Naive thymus-derived CD8-positive, alpha-beta T cell (primary cell): Measurements from ENCODE around the gene OAS2. TPM values are rescaled to one million over a fixed set of nuclear protein-coding genes. Genes with fewer than 3 reads are reported as not detected.
A peak's percentile ranks its signal among the peaks of the same experiment; 100 is the strongest.

ENCODE experiments used
- ATAC-seq, 2 donors: fragments of 150-1000 bp; cut with Tn5 transposase in 1 of 2; sonication (Bioruptor Pico), chemical (Tn5 transposase) in 1 of 2; 1 replicate in 1 of 2; 2 replicates in 1 of 2; pipeline ENCODE4 v1.10.0; 2021; ENCODE audit warnings: mild to moderate bottlenecking in 2 of 2, moderate library complexity in 2 of 2
- POLR2A ChIA-PET: fragments of 350-600 bp; sonication (Branson Sonifier 250); formaldehyde crosslinking; loops from one replicate; lab custom pipeline; 2021; ENCODE audit warnings: antibody characterized with exemption; lab: Charles Lee
- DNase-seq, 10 donors: peaks; one replicate each; pipeline versions ENCODE4 v3.0.0 to v3.0.0-alpha.2; 2020 to 2022
- H3K27ac Mint-ChIP-seq, 10 donors: one replicate each; pipeline ENCODE4 v1.8.0; 2020 to 2022; ENCODE audit warnings: mild to moderate bottlenecking in 10 of 10, mixed read lengths in 10 of 10, moderate library complexity in 4 of 10, inconsistent platforms in 1 of 10
- H3K27me3 Mint-ChIP-seq, 5 donors: one replicate each; pipeline ENCODE4 v1.8.0; 2021 to 2022; ENCODE audit warnings: mixed read lengths in 5 of 5
- H3K36me3 Mint-ChIP-seq, 3 donors: one replicate each; pipeline ENCODE4 v1.8.0; 2020 to 2022; ENCODE audit warnings: mixed read lengths in 3 of 3, mild to moderate bottlenecking in 2 of 3, inconsistent platforms in 1 of 3
- H3K4me1 Mint-ChIP-seq, 4 donors: one replicate each; pipeline ENCODE4 v1.8.0; 2021 to 2022; ENCODE audit warnings: mixed read lengths in 4 of 4
- H3K4me3 Mint-ChIP-seq, 10 donors: one replicate each; pipeline ENCODE4 v1.8.0; 2020 to 2022; ENCODE audit warnings: mild to moderate bottlenecking in 10 of 10, mixed read lengths in 10 of 10, moderate library complexity in 6 of 10, inconsistent platforms in 1 of 10
- H3K9me3 Mint-ChIP-seq, 9 donors: one replicate each; pipeline ENCODE4 v1.8.0; 2020 to 2022; ENCODE audit warnings: mixed read lengths in 9 of 9, mild to moderate bottlenecking in 3 of 9, inconsistent platforms in 1 of 9, moderate library complexity in 1 of 9
- polyA plus RNA-seq, 3 donors: library from polyadenylated mRNA; unstranded; fragments of 300-500 nt; fragmentation: Illumina TruSeq; gene quantifications; one replicate each; pipeline ENCODE4 v1.2.3, GENCODE V29; 2021
- total RNA-seq, 8 experiments: library from RNA in 2 of 8; stranded (reverse) in 2 of 8; gene quantifications; one replicate each; pipeline ENCODE4 v1.2.3 and lab custom pipeline; 2021 to 2026

OAS2 gene
- total and polyA plus RNA-seq, 5 experiments from 2014 or later = 25.6 to 47.9 (median 40.9) TPM

DNA sequence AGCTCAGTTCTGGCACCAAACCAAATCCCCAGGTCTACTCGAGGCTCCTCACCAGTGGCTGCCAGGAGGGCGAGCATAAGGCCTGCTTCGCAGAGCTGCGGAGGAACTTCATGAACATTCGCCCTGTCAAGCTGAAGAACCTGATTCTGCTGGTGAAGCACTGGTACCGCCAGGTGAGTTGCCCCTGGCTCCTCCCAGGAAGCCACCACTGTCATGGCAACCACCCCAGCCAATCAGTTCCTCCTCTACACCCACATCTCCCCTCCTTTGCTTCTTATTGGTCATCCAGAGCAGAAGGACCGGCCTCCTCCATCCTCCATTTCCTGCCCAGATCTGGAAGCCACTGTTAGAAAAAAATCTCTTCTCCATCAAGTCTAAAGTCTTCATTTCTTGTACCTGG is 17.2 kb upstream of the OAS2 start:
- Mint-ChIP-seq H3K27me3 (no peaks in the 10 kb centered on the region), H3K27ac (peak overlapping the region in 2 of 10 donors; percentile 8 to 84), H3K4me1 (peaks cover 7 to 17% (median 9%) of the 10 kb centered on the region in 4 donors), H3K9me3 (peaks cover 0 to 20% (median 5%) of the 10 kb centered on the region in 9 donors), H3K36me3 (peaks cover 31 to 90% (median 85%) of the 10 kb centered on the region in 3 donors), H3K4me3 (no peak overlapping the region)
- no peak for DNase-seq
- ATAC-seq = no peak
- POLR2A ChIA-PET = interaction anchor here (1.1 to 3.0 kb wide), 2 partner anchors 9 to 17 kb away, joined by 4 to 13 read pairs; partner anchors contain the start of gene OAS2

DNA sequence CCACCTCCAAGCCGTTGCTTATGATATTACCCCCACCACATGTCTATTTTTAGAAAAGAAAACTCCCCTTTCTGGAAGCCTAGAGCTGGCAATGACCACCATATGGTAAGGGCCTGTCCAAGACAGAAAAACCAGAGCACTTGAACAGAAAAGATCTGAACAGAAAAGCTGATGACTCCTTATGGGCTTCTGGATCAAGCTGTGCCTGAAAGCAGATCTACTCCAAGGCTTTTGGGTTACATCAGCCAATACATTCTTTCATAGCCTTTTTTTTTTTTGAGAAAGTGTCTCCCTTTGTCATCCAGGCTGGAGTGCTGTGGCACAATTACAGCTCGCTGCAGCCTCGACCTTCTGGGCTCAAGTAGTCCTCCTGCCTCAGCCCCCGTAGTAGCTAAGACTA is 16.8 kb upstream of the OAS2 start:
- Mint-ChIP-seq H3K4me1 (peaks cover 3 to 15% (median 5%) of the 10 kb centered on the region in 4 donors), H3K36me3 (peaks cover 31 to 90% (median 85%) of the 10 kb centered on the region in 3 donors), H3K9me3 (peaks cover 0 to 20% (median 5%) of the 10 kb centered on the region in 9 donors), H3K4me3 (no peak overlapping the region), H3K27me3 (no peaks in the 10 kb centered on the region), H3K27ac (peak overlapping the region in 1 of 10 donors; percentile 49)
- DNase-seq = no peak
- POLR2A ChIA-PET = interaction anchor here (0.7 to 3.0 kb wide), 2 partner anchors 15 to 17 kb away, joined by 4 to 13 read pairs; partner anchors contain the start of gene OAS2
- no peak for ATAC-seq

DNA sequence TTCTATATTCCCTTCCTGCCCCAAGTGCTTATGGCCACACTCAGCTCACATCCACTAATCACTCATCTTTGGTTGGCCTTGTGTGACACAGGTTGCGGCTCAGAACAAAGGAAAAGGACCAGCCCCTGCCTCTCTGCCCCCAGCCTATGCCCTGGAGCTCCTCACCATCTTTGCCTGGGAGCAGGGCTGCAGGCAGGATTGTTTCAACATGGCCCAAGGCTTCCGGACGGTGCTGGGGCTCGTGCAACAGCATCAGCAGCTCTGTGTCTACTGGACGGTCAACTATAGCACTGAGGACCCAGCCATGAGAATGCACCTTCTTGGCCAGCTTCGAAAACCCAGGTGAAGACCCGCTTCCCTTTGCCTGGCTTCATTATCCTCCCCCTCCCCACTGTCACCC is 15.8 kb upstream of the OAS2 start:
- peaks cover 26 to 89% (median 83%) of the 10 kb centered on the region in 3 donors for H3K36me3 Mint-ChIP-seq
- DNase-seq (no peak), ATAC-seq (no peak)
- no peak overlapping the region for H3K4me3 Mint-ChIP-seq
- H3K27me3 Mint-ChIP-seq = no peaks in the 10 kb centered on the region
- H3K9me3 Mint-ChIP-seq = peaks cover 0 to 14% (median 4%) of the 10 kb centered on the region in 9 donors
- POLR2A ChIA-PET = interaction anchor here (3.0 kb wide), 1 partner anchor 16 kb away, joined by 13 read pairs; the partner anchor contains the start of gene OAS2
- no peak overlapping the region for H3K27ac Mint-ChIP-seq
- H3K4me1 Mint-ChIP-seq = peaks cover 3 to 15% (median 5%) of the 10 kb centered on the region in 4 donors

GRCh38 chr12:112963227-112963861 is 15.0 kb upstream of the OAS2 start:
- DNase-seq = no peak
- no peak overlapping the region for H3K27ac Mint-ChIP-seq
- no peaks in the 10 kb centered on the region for H3K27me3 Mint-ChIP-seq
- peaks cover 0 to 8% (median 2%) of the 10 kb centered on the region in 9 donors for H3K9me3 Mint-ChIP-seq
- ATAC-seq = no peak
- peaks cover 20 to 89% (median 82%) of the 10 kb centered on the region in 3 donors for H3K36me3 Mint-ChIP-seq
- POLR2A ChIA-PET = no interaction called here
- no peak overlapping the region for H3K4me3 Mint-ChIP-seq
- H3K4me1 Mint-ChIP-seq = peaks cover 2 to 13% (median 4%) of the 10 kb centered on the region in 4 donors

DNA sequence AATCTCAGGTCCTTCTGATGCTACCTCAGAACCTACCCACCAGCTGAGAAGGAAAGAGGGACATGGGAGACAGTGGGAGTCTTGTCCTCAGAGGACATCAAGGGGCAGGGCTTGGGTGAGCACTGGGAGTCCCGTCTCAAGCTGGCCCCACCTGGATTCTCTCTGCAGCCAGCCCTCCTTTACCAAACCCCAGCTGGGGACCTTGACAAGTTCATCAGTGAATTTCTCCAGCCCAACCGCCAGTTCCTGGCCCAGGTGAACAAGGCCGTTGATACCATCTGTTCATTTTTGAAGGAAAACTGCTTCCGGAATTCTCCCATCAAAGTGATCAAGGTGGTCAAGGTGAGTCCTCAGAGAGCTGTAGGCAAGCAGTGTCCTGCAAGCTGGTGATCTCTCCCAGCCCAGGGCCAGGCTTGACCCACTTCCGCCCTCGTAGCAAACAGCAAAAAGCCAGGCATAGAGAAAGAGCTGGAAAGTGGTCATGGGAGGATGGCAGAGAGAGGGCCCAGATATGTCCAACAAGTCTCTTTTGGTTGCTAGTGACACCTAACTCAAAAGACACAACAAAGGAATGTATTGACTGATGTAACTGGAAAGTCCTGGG is 14.2 kb upstream of the OAS2 start:
- H3K4me1 Mint-ChIP-seq = peaks cover 2 to 12% (median 4%) of the 10 kb centered on the region in 4 donors
- H3K4me3 Mint-ChIP-seq = no peak overlapping the region
- H3K27me3 Mint-ChIP-seq = no peaks in the 10 kb centered on the region
- DNase-seq (no peak), ATAC-seq (no peak)
- peak overlapping the region in 2 of 10 donors; percentile 9 to 27 for H3K27ac Mint-ChIP-seq
- POLR2A ChIA-PET = no interaction called here
- peaks cover 19 to 90% (median 73%) of the 10 kb centered on the region in 3 donors for H3K36me3 Mint-ChIP-seq
- H3K9me3 Mint-ChIP-seq = peaks cover 0 to 8% (median 2%) of the 10 kb centered on the region in 9 donors

GRCh38 chr12:112964915-112965314 is 13.4 kb upstream of the OAS2 start:
- Mint-ChIP-seq H3K36me3 (peaks cover 12 to 88% (median 72%) of the 10 kb centered on the region in 3 donors), H3K9me3 (peaks cover 0 to 2% (median 0%) of the 10 kb centered on the region in 9 donors), H3K27ac (no peak overlapping the region), H3K4me1 (peaks cover under 1 to 5% (median 2%) of the 10 kb centered on the region in 4 donors), H3K4me3 (no peak overlapping the region), H3K27me3 (no peaks in the 10 kb centered on the region)
- no peak for DNase-seq
- POLR2A ChIA-PET = no interaction called here
- no peak for ATAC-seq

DNA sequence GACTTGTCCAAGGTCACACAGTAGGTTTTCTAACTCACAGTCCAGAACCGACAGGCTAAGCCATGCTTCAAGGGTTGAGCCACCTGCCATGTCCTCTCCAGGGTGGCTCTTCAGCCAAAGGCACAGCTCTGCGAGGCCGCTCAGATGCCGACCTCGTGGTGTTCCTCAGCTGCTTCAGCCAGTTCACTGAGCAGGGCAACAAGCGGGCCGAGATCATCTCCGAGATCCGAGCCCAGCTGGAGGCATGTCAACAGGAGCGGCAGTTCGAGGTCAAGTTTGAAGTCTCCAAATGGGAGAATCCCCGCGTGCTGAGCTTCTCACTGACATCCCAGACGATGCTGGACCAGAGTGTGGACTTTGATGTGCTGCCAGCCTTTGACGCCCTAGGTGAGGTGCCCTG is 12.7 kb upstream of the OAS2 start:
- peaks cover 10 to 88% (median 69%) of the 10 kb centered on the region in 3 donors for H3K36me3 Mint-ChIP-seq
- DNase-seq (no peak), ATAC-seq (no peak)
- no peak overlapping the region for H3K4me3 Mint-ChIP-seq
- peak overlapping the region in 1 of 10 donors; percentile 15 for H3K27ac Mint-ChIP-seq
- H3K9me3 Mint-ChIP-seq = peaks cover 0 to 2% (median 0%) of the 10 kb centered on the region in 9 donors
- no peaks in the 10 kb centered on the region for H3K27me3 Mint-ChIP-seq
- POLR2A ChIA-PET = no interaction called here
- peaks cover 0 to 4% (median 3%) of the 10 kb centered on the region in 4 donors for H3K4me1 Mint-ChIP-seq

DNA sequence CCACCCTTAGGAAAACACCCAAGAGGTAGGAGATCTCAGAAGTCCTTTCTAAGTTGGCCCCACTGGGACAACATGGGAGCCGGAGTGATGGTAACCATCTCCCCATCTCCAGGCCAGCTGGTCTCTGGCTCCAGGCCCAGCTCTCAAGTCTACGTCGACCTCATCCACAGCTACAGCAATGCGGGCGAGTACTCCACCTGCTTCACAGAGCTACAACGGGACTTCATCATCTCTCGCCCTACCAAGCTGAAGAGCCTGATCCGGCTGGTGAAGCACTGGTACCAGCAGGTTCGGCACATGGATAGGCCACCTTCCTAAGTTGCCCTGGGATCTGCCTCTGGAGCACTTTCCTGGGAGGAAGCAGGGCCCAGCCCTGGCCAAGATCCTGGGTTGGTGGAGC is 11.0 kb upstream of the OAS2 start:
- no peak overlapping the region for H3K4me3 Mint-ChIP-seq
- no peaks in the 10 kb centered on the region for H3K9me3 Mint-ChIP-seq
- H3K27me3 Mint-ChIP-seq = no peaks in the 10 kb centered on the region
- ATAC-seq (no peak), DNase-seq (no peak)
- peaks cover 8 to 76% (median 52%) of the 10 kb centered on the region in 3 donors for H3K36me3 Mint-ChIP-seq
- POLR2A ChIA-PET = no interaction called here
- peaks cover 0 to 2% (median 0%) of the 10 kb centered on the region in 4 donors for H3K4me1 Mint-ChIP-seq
- H3K27ac Mint-ChIP-seq = no peak overlapping the region

DNA sequence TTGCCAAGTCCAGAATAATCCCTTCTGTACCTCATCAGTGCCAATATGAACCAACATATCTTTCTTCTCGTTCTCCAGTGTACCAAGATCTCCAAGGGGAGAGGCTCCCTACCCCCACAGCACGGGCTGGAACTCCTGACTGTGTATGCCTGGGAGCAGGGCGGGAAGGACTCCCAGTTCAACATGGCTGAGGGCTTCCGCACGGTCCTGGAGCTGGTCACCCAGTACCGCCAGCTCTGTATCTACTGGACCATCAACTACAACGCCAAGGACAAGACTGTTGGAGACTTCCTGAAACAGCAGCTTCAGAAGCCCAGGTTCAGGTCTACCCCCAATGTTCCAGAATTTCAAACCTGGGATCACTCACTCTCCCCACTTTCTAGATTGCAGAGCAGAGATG is 10.5 kb upstream of the OAS2 start:
- POLR2A ChIA-PET = no interaction called here
- Mint-ChIP-seq H3K27ac (peak overlapping the region in 1 of 10 donors; percentile 12), H3K4me3 (no peak overlapping the region), H3K36me3 (peaks cover 8 to 70% (median 47%) of the 10 kb centered on the region in 3 donors), H3K9me3 (no peaks in the 10 kb centered on the region), H3K4me1 (peaks cover 0 to 2% (median 0%) of the 10 kb centered on the region in 4 donors), H3K27me3 (no peaks in the 10 kb centered on the region)
- DNase-seq = no peak
- ATAC-seq = no peak

DNA sequence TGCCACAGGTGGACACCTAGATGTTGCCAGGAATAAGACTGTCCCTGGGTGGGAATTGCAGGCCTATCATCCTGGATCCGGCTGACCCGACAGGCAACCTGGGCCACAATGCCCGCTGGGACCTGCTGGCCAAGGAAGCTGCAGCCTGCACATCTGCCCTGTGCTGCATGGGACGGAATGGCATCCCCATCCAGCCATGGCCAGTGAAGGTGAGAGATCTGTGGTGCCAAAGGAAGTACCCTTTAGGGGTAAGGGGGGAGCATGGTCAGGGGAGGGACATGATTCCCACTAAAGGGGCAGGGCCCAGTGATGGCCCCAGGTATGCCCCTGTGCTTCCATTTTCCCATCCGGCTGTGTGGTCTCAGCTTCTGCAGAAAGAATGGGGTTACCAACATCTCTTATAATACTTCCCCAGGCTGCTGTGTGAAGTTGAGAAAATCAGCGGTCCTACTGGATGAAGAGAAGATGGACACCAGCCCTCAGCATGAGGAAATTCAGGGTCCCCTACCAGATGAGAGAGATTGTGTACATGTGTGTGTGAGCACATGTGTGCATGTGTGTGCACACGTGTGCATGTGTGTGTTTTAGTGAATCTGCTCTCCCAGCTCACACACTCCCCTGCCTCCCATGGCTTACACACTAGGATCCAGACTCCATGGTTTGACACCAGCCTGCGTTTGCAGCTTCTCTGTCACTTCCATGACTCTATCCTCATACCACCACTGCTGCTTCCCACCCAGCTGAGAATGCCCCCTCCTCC is 8.6 kb upstream of the OAS2 start:
- Mint-ChIP-seq H3K9me3 (no peaks in the 10 kb centered on the region), H3K36me3 (peaks cover 3 to 55% (median 39%) of the 10 kb centered on the region in 3 donors), H3K4me3 (no peak overlapping the region), H3K27ac (peak overlapping the region in 1 of 10 donors; percentile 18), H3K27me3 (no peaks in the 10 kb centered on the region), H3K4me1 (peaks cover 0 to 11% (median under 1%) of the 10 kb centered on the region in 4 donors)
- POLR2A ChIA-PET = no interaction called here
- DNase-seq (no peak), ATAC-seq (no peak)

DNA sequence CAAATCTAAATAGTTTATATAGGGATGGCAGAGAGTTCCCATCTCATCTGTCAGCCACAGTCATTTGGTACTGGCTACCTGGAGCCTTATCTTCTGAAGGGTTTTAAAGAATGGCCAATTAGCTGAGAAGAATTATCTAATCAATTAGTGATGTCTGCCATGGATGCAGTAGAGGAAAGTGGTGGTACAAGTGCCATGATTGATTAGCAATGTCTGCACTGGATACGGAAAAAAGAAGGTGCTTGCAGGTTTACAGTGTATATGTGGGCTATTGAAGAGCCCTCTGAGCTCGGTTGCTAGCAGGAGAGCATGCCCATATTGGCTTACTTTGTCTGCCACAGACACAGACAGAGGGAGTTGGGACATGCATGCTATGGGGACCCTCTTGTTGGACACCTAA is 7.9 kb upstream of the OAS2 start:
- ATAC-seq (no peak), DNase-seq (no peak)
- peaks cover 3 to 53% (median 36%) of the 10 kb centered on the region in 3 donors for H3K36me3 Mint-ChIP-seq
- POLR2A ChIA-PET = no interaction called here
- no peak overlapping the region for H3K4me3 Mint-ChIP-seq
- H3K27me3 Mint-ChIP-seq = no peaks in the 10 kb centered on the region
- H3K4me1 Mint-ChIP-seq = peaks cover 0 to 12% (median under 1%) of the 10 kb centered on the region in 4 donors
- no peaks in the 10 kb centered on the region for H3K9me3 Mint-ChIP-seq
- H3K27ac Mint-ChIP-seq = no peak overlapping the region

DNA sequence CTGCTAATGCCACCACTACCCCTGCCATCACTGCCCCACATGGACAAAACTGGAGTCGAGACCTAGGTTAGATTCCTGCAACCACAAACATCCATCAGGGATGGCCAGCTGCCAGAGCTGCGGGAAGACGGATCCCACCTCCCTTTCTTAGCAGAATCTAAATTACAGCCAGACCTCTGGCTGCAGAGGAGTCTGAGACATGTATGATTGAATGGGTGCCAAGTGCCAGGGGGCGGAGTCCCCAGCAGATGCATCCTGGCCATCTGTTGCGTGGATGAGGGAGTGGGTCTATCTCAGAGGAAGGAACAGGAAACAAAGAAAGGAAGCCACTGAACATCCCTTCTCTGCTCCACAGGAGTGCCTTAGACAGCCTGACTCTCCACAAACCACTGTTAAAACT is 7.1 kb upstream of the OAS2 start:
- ATAC-seq (no peak), DNase-seq (no peak)
- Mint-ChIP-seq H3K27ac (no peak overlapping the region), H3K36me3 (peaks cover 3 to 46% (median 28%) of the 10 kb centered on the region in 3 donors), H3K27me3 (no peaks in the 10 kb centered on the region), H3K9me3 (no peaks in the 10 kb centered on the region), H3K4me3 (no peak overlapping the region), H3K4me1 (peaks cover 0 to 14% (median under 1%) of the 10 kb centered on the region in 4 donors)
- POLR2A ChIA-PET = no interaction called here
